Suprapubic skin (tissue), 3 donors: Measurements from ENCODE around the gene RBP5.

ENCODE experiments used
- EP300 ChIP-seq: sonication (generic); formaldehyde crosslinking; IDR thresholded peaks from one replicate; pipeline ENCODE4 v1.6.1; 2017; ENCODE audit warnings: antibody characterized with exemption
- POLR2A ChIP-seq, 2 donors: fragments of 450-650 bp; IDR thresholded peaks; one replicate each; pipeline ENCODE4 v1.6.1; 2017; ENCODE audit warnings: antibody characterized with exemption in 2 of 2, mild to moderate bottlenecking in 2 of 2, moderate library complexity in 2 of 2
- TF ChIP-seq, protein P1 (sequence below), 2 donors: fragments of 200-600 bp in 1 of 2; fragments of 450-650 bp in 1 of 2; sonication (generic) in 1 of 2; IDR thresholded peaks; one replicate each; pipeline ENCODE4 v1.5.1; 2016 to 2019; ENCODE audit warnings: antibody characterized with exemption in 2 of 2, mild to moderate bottlenecking in 1 of 2, moderate library complexity in 1 of 2

- TF ChIP-seq, protein P1, sequence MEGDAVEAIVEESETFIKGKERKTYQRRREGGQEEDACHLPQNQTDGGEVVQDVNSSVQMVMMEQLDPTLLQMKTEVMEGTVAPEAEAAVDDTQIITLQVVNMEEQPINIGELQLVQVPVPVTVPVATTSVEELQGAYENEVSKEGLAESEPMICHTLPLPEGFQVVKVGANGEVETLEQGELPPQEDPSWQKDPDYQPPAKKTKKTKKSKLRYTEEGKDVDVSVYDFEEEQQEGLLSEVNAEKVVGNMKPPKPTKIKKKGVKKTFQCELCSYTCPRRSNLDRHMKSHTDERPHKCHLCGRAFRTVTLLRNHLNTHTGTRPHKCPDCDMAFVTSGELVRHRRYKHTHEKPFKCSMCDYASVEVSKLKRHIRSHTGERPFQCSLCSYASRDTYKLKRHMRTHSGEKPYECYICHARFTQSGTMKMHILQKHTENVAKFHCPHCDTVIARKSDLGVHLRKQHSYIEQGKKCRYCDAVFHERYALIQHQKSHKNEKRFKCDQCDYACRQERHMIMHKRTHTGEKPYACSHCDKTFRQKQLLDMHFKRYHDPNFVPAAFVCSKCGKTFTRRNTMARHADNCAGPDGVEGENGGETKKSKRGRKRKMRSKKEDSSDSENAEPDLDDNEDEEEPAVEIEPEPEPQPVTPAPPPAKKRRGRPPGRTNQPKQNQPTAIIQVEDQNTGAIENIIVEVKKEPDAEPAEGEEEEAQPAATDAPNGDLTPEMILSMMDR (IDR thresholded peaks at IDR 0.05) = no peak
- TF ChIP-seq POLR2A (IDR thresholded peaks at IDR 0.05) = no peak
- no peak for TF ChIP-seq EP300
Observed at GRCh38 chr12:7116916-7117315, 11.8 kb downstream of the RBP5 start.
